ENCODE measurements around the gene DDX49.
"Not testable (repeated sequence)": the region's sequence is repeated elsewhere in the genome, so short reads cannot be mapped to it uniquely, and the experiment has no call there.

Gene DDX49

GRCh38 chr19:18910801-18911436 lies 8.6 kb upstream of the DDX49 start:
- DNase-seq = no peak

DNA sequence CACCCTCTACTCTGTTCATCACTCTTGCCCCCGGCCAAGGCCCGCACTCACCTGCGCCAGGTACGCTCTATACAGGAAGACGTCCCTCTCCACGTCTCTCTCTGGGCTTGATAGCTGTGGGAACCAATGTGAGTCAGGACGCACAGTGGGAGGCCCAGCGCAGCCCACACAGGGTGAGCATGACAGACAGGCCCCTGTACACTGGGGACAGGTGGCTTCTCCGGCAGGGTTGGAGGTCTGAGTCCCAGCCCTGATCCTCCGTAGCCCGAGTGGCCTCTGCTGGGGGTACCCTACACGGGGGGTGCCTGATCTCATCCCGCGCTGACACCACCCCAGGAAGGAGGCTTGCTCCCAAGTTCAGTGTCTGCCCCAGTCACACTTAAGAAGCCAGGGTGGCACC lies 6.6 kb upstream of the DDX49 start:
- no peak for DNase-seq

DNA sequence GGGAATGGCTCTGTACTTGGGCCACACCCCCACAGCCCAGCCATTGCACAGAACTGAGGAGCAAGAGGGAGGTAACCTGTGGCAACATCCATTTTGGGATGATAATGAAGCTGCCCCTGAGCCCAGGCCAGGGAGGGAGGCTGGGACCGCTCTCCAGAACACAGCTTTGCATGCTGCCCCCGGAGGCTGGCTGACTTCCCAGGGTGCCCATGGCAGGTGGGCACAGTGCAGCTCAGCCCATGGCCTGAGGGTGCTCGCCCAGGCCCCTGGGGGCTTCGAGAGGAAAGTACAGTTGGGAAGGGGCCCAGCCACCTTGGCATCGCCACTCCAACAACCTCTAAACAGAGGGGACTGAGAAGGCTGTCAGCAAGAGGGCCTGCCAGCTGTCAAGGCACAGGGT lies 6.0 kb upstream of the DDX49 start:
- DNase-seq = no peak

DNA sequence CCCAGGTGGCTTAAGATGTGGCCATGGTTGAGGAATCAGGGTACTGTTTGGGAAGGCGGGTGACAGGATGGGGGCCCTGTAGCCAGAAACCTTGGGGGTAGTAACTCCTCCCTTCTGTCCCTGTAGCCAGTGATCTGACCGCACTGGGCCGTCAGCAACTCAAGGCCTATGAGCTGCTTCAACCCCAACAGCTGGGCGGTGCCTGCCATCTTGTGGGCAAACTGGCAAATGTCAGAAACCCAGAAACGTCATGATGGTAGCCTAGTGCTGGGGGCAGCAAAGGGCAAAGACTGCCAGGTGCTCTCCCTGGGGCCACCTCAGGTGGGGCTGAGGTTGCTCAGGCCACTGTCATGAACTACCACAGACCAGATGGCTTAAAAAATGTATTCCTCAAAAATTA lies 3.9 kb upstream of the DDX49 start:
- peak; percentile 56 for DNase-seq

DNA sequence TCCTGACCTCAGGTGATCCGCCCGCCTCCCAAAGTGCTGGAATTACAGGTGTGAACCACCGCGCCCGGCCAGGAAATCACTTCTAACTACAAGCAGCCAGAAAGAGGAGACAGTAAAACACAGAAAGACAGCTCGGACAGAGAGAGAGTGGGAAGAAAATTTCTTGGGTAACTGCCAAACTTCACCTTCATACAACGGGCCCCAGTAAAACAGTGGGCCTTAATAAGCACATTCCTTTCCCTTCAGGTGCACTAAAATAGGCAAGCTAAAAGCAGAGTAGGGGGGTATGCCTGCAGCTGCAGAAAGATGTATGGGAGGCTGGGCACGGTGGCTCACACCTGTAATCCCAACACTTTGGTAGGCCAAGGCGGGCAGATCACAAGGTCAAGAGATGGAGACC lies 1.9 kb upstream of the DDX49 start:
- DNase-seq = not testable (repeated sequence)

DNA sequence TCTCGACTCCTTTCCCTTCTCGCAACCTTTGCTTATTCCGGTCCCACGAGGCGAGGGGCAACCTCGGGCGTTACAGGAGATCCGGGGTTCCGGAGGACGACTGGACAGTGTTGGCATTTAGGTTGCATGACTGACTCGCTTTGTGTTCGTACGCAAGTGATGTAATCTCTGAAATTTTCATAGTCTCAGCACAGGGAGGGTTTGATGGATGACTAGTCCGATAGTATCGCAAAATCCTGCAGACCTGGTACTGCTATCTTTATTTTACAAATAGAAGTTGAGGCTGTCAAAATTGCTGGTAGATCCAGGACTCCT lies 342 bp downstream of the DDX49 start:
- DNase-seq = no peak

GRCh38 chr19:18920400-18920799 lies 885 bp downstream of the DDX49 start:
- no peak for DNase-seq

- no peak for DNase-seq
These were observed 2.1 kb downstream of the DDX49 start for GRCh38 chr19:18921593-18921992.

DNA sequence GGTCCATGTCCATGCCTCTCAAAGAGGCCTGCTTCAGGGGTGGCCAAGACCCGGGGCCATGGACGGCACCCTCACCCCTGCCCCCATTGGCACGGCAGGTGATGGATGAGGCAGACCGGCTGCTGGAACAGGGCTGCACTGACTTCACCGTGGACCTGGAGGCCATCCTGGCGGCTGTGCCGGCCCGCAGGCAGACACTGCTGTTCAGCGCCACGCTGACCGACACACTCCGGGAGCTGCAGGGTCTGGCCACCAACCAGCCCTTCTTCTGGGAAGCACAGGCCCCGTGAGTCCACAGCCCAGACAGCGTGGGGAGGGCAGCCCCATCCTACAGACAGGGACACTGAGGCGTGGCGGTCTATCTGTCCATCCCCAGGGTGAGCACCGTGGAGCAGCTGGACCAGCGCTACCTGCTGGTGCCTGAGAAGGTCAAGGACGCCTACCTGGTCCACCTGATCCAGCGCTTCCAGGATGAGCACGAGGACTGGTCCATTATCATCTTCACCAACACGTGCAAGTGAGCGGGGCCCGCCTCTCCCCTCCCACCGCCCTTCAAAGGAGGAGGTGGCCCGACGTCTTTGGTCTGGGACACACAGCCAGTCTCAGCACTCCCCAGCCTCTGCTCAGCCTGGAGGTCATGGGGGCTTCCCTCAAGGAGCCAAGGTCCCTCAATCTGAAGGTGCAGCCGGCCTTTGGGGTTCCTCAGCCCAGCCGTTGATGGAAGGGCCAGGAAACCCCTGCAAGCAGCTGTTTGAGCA lies 2.9 kb downstream of the DDX49 start:
- no peak for DNase-seq

GRCh38 chr19:18924684-18925213 lies 5.2 kb downstream of the DDX49 start:
- no peak for DNase-seq

DNA sequence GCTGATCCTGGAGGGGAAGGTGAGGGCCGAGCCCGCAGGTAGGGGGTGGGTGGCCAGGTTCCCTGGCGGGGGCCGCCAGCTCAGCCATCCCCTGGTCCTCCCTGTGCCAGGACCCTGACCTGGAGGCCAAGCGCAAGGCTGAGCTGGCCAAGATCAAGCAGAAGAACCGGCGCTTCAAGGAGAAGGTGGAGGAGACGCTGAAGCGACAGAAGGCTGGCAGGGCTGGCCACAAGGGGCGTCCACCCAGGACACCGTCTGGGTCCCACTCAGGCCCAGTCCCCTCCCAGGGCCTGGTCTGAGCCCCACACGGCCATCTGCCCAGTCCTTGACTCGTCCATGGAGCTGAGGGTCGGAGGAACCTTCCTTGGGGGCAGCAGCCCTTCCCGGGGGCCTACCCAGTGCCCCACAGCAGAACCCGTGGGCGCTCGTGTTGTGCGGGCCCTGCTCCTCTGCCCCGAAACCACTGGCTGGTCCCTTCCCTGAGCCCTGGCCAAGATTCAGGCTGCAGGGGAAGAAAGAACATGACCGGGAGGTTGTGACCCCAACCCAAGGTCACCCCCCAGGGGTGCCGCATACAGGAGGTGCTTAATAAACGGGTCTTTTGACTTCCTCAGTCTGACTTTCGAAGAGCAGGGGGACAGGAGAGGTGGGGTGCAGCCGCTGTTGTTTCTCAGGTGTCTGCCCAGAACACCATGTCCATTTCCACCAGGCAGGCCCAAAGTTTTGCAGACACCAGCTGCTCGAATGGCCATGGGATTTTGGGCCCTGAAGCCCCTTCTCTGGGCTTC lies 8.7 kb downstream of the DDX49 start:
- DNase-seq = no peak

DNA sequence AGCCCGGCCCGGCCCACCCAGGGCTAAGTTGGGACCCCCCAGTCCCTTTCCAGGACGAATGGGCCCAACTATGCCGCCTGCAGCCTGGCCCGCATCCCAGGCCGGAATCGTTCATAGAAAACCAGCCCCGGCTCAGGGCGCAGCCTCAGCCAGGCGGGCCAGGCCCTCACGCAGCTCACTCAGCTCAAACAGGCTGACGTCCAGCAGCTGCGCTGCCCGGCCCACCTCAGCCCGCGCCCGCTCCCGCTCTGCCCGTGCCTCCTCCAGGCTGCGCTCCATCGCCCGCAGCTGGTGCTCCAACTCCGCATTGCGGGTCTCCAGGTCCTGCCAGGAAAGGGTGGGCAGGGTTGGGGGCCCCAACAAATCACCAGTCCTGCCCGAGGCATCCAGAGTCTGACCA lies 9.8 kb downstream of the DDX49 start:
- no peak for DNase-seq

DNA sequence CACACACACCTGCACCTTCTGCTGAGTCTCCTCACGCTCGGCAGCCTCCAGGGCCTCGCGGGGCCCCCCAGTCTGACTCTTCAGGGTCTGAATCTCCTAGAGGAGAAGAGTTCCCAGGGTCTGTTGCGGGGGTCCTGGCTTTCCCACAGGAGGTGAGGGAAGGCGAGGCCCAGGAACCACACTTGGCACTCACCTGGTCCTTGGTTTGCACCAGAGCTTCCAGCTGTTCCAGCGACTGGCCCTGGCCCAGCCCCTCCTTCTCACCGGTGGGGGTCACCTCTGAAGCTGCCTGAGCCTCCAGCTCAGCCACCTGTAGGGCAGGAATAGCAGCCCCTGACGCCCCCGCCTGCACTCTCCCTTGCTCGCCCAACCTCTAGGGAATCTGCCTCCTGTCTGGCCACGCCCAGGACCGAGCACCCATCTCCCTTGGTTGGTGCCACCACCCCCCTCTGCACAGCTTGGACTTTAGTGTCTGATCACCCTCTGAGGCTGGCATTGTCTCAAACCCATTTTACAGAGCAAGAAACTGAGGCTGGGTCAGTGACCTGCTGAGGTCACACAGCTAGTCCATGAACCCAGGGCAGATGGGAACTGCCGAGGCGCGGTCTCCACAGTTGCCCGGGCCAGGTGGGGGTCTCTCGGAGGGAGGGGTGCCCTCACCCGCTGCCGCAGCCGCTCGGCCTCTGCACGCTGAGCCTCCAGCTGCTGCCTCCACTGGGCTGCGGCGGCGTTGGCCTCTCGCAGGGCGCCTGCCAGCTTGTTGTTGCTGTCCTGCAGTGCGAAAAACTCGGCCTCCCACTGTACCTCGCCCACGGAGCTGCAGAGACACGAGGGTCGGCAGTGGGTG lies 12.0 kb downstream of the DDX49 start:
- no peak for DNase-seq

- DNase-seq = peak; percentile 92
These were observed 12.8 kb downstream of the DDX49 start for GRCh38 chr19:18932216-18932841.

- no peak for DNase-seq
These were observed 13.8 kb downstream of the DDX49 start for GRCh38 chr19:18933297-18933696.

DNA sequence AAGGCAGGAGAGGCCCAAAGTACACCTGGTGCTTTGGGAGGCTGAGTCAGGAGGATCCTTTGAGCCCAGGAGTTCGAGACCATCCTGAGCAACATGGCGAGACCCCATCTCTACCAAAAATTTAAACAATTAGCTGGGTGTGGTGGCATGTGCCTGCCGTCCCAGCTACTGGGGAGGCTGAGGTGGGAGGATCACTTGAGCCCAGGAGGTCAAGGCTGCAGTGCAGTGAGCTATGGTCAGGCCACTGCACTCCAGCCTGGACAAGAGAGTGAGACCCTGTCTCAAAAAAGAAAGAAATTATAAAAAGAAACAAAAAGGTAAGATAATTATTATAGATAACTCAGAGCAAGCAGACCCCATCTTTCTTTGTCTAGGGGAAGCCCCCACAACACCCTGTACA lies 19.6 kb downstream of the DDX49 start:
- DNase-seq = no peak

DNA sequence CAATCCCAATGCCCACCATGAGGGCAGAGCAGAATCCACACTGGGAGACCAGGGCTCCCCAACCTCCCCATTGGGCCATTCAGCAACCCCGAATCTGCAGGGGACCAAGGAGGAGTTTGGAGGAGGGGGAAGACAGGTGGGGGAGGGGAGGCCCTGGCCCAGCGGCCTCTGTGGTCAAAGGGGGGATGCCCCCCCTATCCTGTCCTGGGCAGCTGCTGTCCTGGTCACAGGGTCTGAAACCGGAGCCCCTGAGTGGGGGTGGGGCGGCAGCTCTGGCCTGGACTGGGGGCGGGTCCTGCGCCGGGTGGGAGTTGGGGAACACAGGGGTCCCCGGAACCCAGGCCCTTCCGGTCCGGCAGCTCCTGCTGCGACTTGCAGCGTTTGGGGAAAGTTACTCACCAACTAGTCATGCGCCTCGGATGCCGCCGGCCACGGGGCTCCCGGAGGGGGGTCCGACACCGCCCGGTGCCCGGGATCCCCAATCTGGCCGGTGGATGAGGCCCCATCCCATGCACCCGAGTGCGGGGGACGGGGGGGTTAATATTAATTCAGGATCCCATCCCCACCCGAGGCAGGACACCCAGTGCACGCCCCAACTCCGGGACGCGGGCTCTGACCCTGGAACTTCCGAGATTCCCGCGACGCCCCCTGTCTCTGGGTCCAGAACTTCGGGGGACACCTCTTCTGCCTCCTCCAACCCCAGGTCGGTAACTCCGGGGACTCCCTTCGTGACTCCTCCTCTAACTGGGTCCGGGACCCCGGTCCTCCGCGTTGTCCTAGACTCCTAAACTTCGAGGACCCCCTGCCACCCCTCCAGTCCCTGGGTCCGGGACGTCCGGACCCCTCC lies 20.6 kb downstream of the DDX49 start:
- peak; percentile 22 for DNase-seq

- peak; percentile 84 for DNase-seq
These were observed 21.5 kb downstream of the DDX49 start, which contains the start of gene HOMER3 for GRCh38 chr19:18940769-18941627. HOMER3 (minus strand) TSS chr19:18941217; CDS start chr19:18938982, 2,235 bp downstream.

- DNase-seq = no peak
These were observed 22.3 kb downstream of the DDX49 start for GRCh38 chr19:18941628-18942354.

- no peak for DNase-seq
These were observed 23.2 kb downstream of the DDX49 start for GRCh38 chr19:18942692-18943091.
